IMR-90 (cell line): ENCODE measurements around the gene SNAPIN. TPM values are rescaled to one million over a fixed set of nuclear protein-coding genes. Genes with fewer than 3 reads are reported as not detected.

Source experiments
- ATAC-seq: fragments of 200-7000 bp; cut with Tn5 transposase; 2 replicates; pipeline ENCODE4 v1.9.1; 2020; ENCODE audit warnings: low read depth, mild to moderate bottlenecking, moderate library complexity
- BruUV-seq: library from RNA; stranded (reverse); fragments of 400-500 nt; replicated peaks from 2 replicates; lab custom pipeline; 2021; lab: Mats Ljungman, UMichigan
- CTCF ChIA-PET: fragments of 300-600 bp; formaldehyde crosslinking; extraction: SDS; loops from one replicate; lab custom pipeline; 2021; ENCODE audit warnings: antibody characterized with exemption; lab: Yijun Ruan, JAX
- POLR2A ChIA-PET: fragments of 300-600 bp; sonication (Branson Sonifier 250); formaldehyde crosslinking; loops from one replicate; lab custom pipeline; 2022; ENCODE audit warnings: antibody characterized with exemption; ENCODE audit not compliant: unreplicated experiment; lab: Charles Lee
- DNase-seq: peaks from one replicate; pipeline ENCODE4 v3.0.0; 2013
- H2AFZ ChIP-seq: replicated peaks from 2 replicates; pipeline ENCODE3; 2013; ENCODE audit warnings: low read length, mild to moderate bottlenecking; ENCODE audit not compliant: poor library complexity
- H2AK5ac ChIP-seq: 2 replicates; pipeline ENCODE4 v1.6.1; 2013; ENCODE audit warnings: low read depth, low read length, inconsistent platforms
- H2AK9ac ChIP-seq: replicated peaks from 2 replicates; pipeline ENCODE3; 2013; ENCODE audit warnings: mild to moderate bottlenecking, low read depth, low read length, moderate library complexity; ENCODE audit not compliant: poor library complexity
- H2BK120ac ChIP-seq: 2 replicates; pipeline ENCODE4 v1.6.1; 2013; ENCODE audit warnings: low read depth, low read length, inconsistent platforms
- H2BK15ac ChIP-seq: 3 replicates; pipeline ENCODE4 v1.6.1; 2013; ENCODE audit warnings: low read depth, low read length, inconsistent platforms
- H2BK20ac ChIP-seq: 2 replicates; pipeline ENCODE4 v1.6.1; 2013; ENCODE audit warnings: low read depth, mild to moderate bottlenecking, inconsistent platforms, low read length, moderate library complexity
- H2BK5ac ChIP-seq: 2 replicates; pipeline ENCODE4 v1.6.1; 2013; ENCODE audit warnings: mild to moderate bottlenecking, low read depth, low read length, inconsistent platforms; ENCODE audit not compliant: poor library complexity, severe bottlenecking
- H3K14ac ChIP-seq: replicated peaks from 2 replicates; pipeline ENCODE4 v1.6.1; 2013; ENCODE audit warnings: low read depth, low read length, inconsistent platforms
- H3K18ac ChIP-seq: 2 replicates; pipeline ENCODE4 v1.6.1; 2013; ENCODE audit warnings: low read depth, low read length, control low read depth
- H3K23ac ChIP-seq: 2 replicates; pipeline ENCODE4 v1.6.1; 2013; ENCODE audit warnings: low read depth, low read length, inconsistent platforms
- H3K27ac ChIP-seq: 2 replicates; pipeline ENCODE4 v1.5.1; 2013; ENCODE audit warnings: mild to moderate bottlenecking, control low read depth, low read length; ENCODE audit not compliant: insufficient read depth
- H3K27me3 ChIP-seq: 2 replicates; pipeline ENCODE4 v1.6.1; 2013; ENCODE audit warnings: low read length; ENCODE audit not compliant: control insufficient read depth, insufficient read depth
- H3K36me3 ChIP-seq: 2 replicates; pipeline ENCODE4 v1.6.1; 2013; ENCODE audit warnings: low read length, mixed read lengths; ENCODE audit not compliant: control insufficient read depth, insufficient read depth
- H3K4ac ChIP-seq: 2 replicates; pipeline ENCODE4 v1.6.1; 2013; ENCODE audit warnings: low read depth, low read length, inconsistent platforms
- H3K4me1 ChIP-seq: 2 replicates; pipeline ENCODE4 v1.6.1; 2013; ENCODE audit warnings: low read length, mixed read lengths; ENCODE audit not compliant: control insufficient read depth, insufficient read depth
- H3K4me2 ChIP-seq: 2 replicates; pipeline ENCODE4 v1.6.1; 2013; ENCODE audit warnings: low read depth, mild to moderate bottlenecking, control low read depth, low read length, moderate library complexity
- H3K4me3 ChIP-seq: 2 replicates; pipeline ENCODE4 v1.5.1; 2013; ENCODE audit warnings: low read depth, mild to moderate bottlenecking, control low read depth, low read length, moderate library complexity; ENCODE audit not compliant: insufficient read depth
- H3K56ac ChIP-seq: 2 replicates; pipeline ENCODE4 v1.6.1; 2013; ENCODE audit warnings: low read length, inconsistent platforms; ENCODE audit not compliant: insufficient read depth; ENCODE audit errors: extremely low read depth
- H3K79me1 ChIP-seq, 2 experiments: 2 replicates each; pipeline ENCODE4 v1.6.1; 2013; ENCODE audit warnings: low read length in 2 of 2, inconsistent platforms in 1 of 2, low read depth in 1 of 2
- H3K9ac ChIP-seq: 2 replicates; pipeline ENCODE4 v1.6.1; 2013; ENCODE audit warnings: low read depth, low read length, control low read depth
- H3K9me1 ChIP-seq: 2 replicates; pipeline ENCODE4 v1.6.1; 2013; ENCODE audit warnings: low read length, inconsistent platforms; ENCODE audit not compliant: insufficient read depth
- H3K9me3 ChIP-seq: 2 replicates; pipeline ENCODE4 v1.6.1; 2013; ENCODE audit warnings: low read length; ENCODE audit not compliant: control insufficient read depth, insufficient read depth
- H4K20me1 ChIP-seq: 2 replicates; pipeline ENCODE4 v1.6.1; 2013; ENCODE audit warnings: low read length, inconsistent platforms; ENCODE audit not compliant: insufficient read depth
- H4K5ac ChIP-seq: 2 replicates; pipeline ENCODE4 v1.6.1; 2013; ENCODE audit warnings: mild to moderate bottlenecking, low read depth, low read length, control low read depth
- H4K8ac ChIP-seq, 2 experiments: 2 replicates each; pipeline ENCODE4 v1.6.1; 2013; ENCODE audit warnings: low read depth in 2 of 2, low read length in 2 of 2, control low read depth in 1 of 2, inconsistent platforms in 1 of 2
- H4K91ac ChIP-seq: 2 replicates; pipeline ENCODE4 v1.6.1; 2013; ENCODE audit warnings: low read depth, low read length, inconsistent platforms; ENCODE audit not compliant: insufficient read depth
- BHLHE40 ChIP-seq: fragments of 150-350 bp; IDR thresholded peaks from 2 replicates; pipeline ENCODE4 v1.6.1; 2016; ENCODE audit warnings: mild to moderate bottlenecking, low read depth, low read length
- FOS ChIP-seq: fragments of 150-350 bp; IDR thresholded peaks from 2 replicates; pipeline ENCODE4 v1.6.1; 2016; ENCODE audit warnings: low read depth, low read length
- MAFK ChIP-seq: IDR thresholded peaks from 2 replicates; pipeline ENCODE4 v1.6.1; 2012; ENCODE audit warnings: low read depth, low read length, improper control_type of control experiment
- POLR2A ChIP-seq: IDR thresholded peaks from 2 replicates; pipeline ENCODE4 v1.6.1; 2012; ENCODE audit warnings: mild to moderate bottlenecking, low read depth, low read length
- RFX5 ChIP-seq: IDR thresholded peaks from 2 replicates; pipeline ENCODE4 v1.8.0; 2012; ENCODE audit warnings: low read depth, mild to moderate bottlenecking, low read length, moderate library complexity
- SMC3 ChIP-seq: fragments of 150-350 bp; IDR thresholded peaks from 2 replicates; pipeline ENCODE4 v1.6.1; 2016; ENCODE audit warnings: low read depth, mild to moderate bottlenecking, antibody characterized with exemption, low read length, moderate library complexity
- WGBS, 2 experiments: methylation state at CpG; one replicate each; pipeline versions ENCODE4 v1.1.5 to v1.1.7; 2013; ENCODE audit warnings: missing lambda C conversion rate in 2 of 2; ENCODE audit not compliant: insufficient read length in 1 of 2; ENCODE audit errors: extremely low coverage in 2 of 2; 5-methylcytosine and 5-hydroxymethylcytosine counted together
- dilution Hi-C: fragments of 300-500 bp; cut with HindIII; formaldehyde crosslinking; loops from one replicate; pipeline ENCODE4 v1.14.3; 2018; ENCODE audit warnings: low sequenced_read_pairs; ENCODE audit not compliant: unreplicated experiment
- in situ Hi-C: fragments of 300-500 bp; cut with MboI; formaldehyde crosslinking; loops from 3 replicates; pipeline ENCODE4 v1.14.3; 2019; ENCODE audit warnings: low sequenced_read_pairs, inconsistent platforms, mixed read lengths
- intact Hi-C: fragments of 100-400 bp; cut with micrococcal nuclease; formaldehyde crosslinking; loops from 2 replicates; pipeline ENCODE4 v1.10.0; 2022
- polyA plus RNA-seq, 3 experiments: library from polyadenylated mRNA; depleted of rRNA; stranded (reverse); fragments of >200 nt; gene quantifications; 2 replicates each; pipeline ENCODE4 v1.2.3, GENCODE V29; 2012; ENCODE audit warnings: low replicate concordance in 1 of 3
- total RNA-seq: library from RNA; depleted of rRNA; stranded (reverse); fragments of >200 nt; gene quantifications from 2 replicates; pipeline ENCODE4 v1.2.3, GENCODE V29; 2012
- TF ChIP-seq, protein P1 (sequence below): conservative IDR thresholded peaks from 2 replicates; pipeline ENCODE4 v1.5.1; 2012; ENCODE audit warnings: mild to moderate bottlenecking, low read depth, low read length, improper control_type of control experiment
- TF ChIP-seq, protein P2 (sequence below): fragments of 150-350 bp; IDR thresholded peaks from 2 replicates; pipeline ENCODE4 v1.6.1; 2017; ENCODE audit warnings: mild to moderate bottlenecking, antibody characterized with exemption, low read length, low read depth

SNAPIN gene
- total and polyA plus RNA-seq, 2 of the 4 experiments (the other 2 are of a cell fraction): 37.4 to 40.9 TPM

DNA sequence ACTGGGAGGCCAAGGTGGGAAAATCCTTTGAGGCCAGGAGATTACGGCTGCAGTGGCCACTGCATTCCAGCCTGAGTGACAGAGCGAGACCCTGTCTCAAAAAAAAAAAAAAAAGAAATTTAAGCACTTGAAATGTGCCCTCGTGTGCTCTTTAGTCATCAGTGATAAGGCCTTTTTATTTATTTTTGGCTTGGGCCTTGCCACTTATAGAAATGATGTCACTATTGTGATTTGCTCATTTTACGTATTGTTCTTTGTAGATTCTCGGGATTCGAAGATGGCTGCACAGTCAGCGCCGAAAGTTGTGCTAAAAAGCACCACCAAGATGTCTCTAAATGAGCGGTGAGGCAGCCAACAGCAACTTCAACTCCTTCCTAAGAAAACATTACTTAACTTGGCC, 22.2 kb upstream of the SNAPIN start:
- H3K79me1 ChIP-seq: peaks cover 43 to 60% of the 10 kb centered on the region in 2 experiments
- no peak for DNase-seq
- POLR2A ChIA-PET: no interaction called here

More for the DNA sequence above, 22.2 kb upstream of the SNAPIN start:
- Histone ChIP-seq H3K4me2 (no peak overlapping the region; the same call in 1 of the 2 replicates), H3K27ac (no peak overlapping the region), H2BK5ac (no peak overlapping the region), H3K14ac (no peak overlapping the region), H3K4ac (no peak overlapping the region), H3K27me3 (no peaks in the 10 kb centered on the region), H2BK120ac (no peak overlapping the region), H2AK5ac (no peak overlapping the region), H3K36me3 (peaks cover 40% of the 10 kb centered on the region), H3K9me1 (0 out of 2 replicates have a peak, but pooled peaks cover 8% of the 10 kb centered on the region), H2BK15ac (no peak overlapping the region), H2AFZ (no peak overlapping the region), H2AK9ac (no peak overlapping the region), H4K20me1 (peaks cover 35% of the 10 kb centered on the region), H2BK20ac (no peak overlapping the region), H3K9me3 (no peaks in the 10 kb centered on the region), H4K91ac (no peak overlapping the region), H3K4me3 (no peak overlapping the region), H4K5ac (no peak overlapping the region), H3K9ac (no peak overlapping the region), H3K18ac (no peak overlapping the region), H3K56ac (no peak overlapping the region), H3K23ac (no peak overlapping the region), H3K4me1 (peaks cover 3% of the 10 kb centered on the region), H4K8ac (no peak overlapping the region)
- dilution Hi-C loops: no loop called here
- TF ChIP-seq MAFK (no peak), POLR2A (no peak), FOS (no peak), BHLHE40 (no peak), SMC3 (no peak), RFX5 (no peak)
- TF ChIP-seq, protein P1, sequence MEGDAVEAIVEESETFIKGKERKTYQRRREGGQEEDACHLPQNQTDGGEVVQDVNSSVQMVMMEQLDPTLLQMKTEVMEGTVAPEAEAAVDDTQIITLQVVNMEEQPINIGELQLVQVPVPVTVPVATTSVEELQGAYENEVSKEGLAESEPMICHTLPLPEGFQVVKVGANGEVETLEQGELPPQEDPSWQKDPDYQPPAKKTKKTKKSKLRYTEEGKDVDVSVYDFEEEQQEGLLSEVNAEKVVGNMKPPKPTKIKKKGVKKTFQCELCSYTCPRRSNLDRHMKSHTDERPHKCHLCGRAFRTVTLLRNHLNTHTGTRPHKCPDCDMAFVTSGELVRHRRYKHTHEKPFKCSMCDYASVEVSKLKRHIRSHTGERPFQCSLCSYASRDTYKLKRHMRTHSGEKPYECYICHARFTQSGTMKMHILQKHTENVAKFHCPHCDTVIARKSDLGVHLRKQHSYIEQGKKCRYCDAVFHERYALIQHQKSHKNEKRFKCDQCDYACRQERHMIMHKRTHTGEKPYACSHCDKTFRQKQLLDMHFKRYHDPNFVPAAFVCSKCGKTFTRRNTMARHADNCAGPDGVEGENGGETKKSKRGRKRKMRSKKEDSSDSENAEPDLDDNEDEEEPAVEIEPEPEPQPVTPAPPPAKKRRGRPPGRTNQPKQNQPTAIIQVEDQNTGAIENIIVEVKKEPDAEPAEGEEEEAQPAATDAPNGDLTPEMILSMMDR: no peak
- TF ChIP-seq, protein P2, sequence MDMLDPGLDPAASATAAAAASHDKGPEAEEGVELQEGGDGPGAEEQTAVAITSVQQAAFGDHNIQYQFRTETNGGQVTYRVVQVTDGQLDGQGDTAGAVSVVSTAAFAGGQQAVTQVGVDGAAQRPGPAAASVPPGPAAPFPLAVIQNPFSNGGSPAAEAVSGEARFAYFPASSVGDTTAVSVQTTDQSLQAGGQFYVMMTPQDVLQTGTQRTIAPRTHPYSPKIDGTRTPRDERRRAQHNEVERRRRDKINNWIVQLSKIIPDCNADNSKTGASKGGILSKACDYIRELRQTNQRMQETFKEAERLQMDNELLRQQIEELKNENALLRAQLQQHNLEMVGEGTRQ: no peak
- BruUV-seq: no TSS peak
- intact Hi-C loops: no loop called here
- in situ Hi-C loops: no loop called here
- ATAC-seq: no peak
- CTCF ChIA-PET: no interaction called here
- WGBS, 2 experiments: 82% methylated on average over 3 of the region's 9 CpGs; no CpG with 5 or more reads in 1 of the 2 experiments
